Neural cell (in vitro differentiated cells): ENCODE data around the gene GOLGA8N.
"Not testable (repeated sequence)": the region's sequence is repeated elsewhere in the genome, so short reads cannot be mapped to it uniquely, and the experiment has no call there.

Experiments used
- EP300 ChIP-seq: fragments of 450-650 bp; conservative IDR thresholded peaks from 2 replicates; pipeline ENCODE4 v1.6.1; 2014; ENCODE audit warnings: antibody characterized with exemption, mild to moderate bottlenecking, moderate library complexity; ENCODE audit not compliant: poor library complexity, severe bottlenecking
- EZH2 ChIP-seq: fragments of 200-600, 300-800 bp; shearing (Covaris generic), sonication (generic); IDR thresholded peaks from 2 replicates; pipeline ENCODE4 v1.6.1; 2014; ENCODE audit warnings: antibody characterized with exemption, low read length, borderline replicate concordance, mild to moderate bottlenecking; ENCODE audit not compliant: insufficient read depth, poor library complexity, severe bottlenecking
- MXI1 ChIP-seq: fragments of 450-650 bp; conservative IDR thresholded peaks from 2 replicates; pipeline ENCODE4 v1.6.1; 2014; ENCODE audit warnings: antibody characterized with exemption, mild to moderate bottlenecking; ENCODE audit not compliant: poor library complexity, severe bottlenecking
- POLR2AphosphoS5 ChIP-seq: IDR thresholded peaks from 2 replicates; pipeline ENCODE4 v1.6.1; 2012
- SMC3 ChIP-seq: fragments of 450-650 bp; conservative IDR thresholded peaks from 2 replicates; pipeline ENCODE4 v1.6.1; 2014; ENCODE audit warnings: antibody characterized with exemption, mild to moderate bottlenecking, moderate library complexity; ENCODE audit not compliant: poor library complexity
- TAF1 ChIP-seq: IDR thresholded peaks from 2 replicates; pipeline ENCODE4 v1.6.1; 2012; ENCODE audit warnings: low read depth
- TF ChIP-seq, protein P1 (sequence below): fragments of 450-650 bp; IDR thresholded peaks from 2 replicates; pipeline ENCODE4 v1.5.1; 2014; ENCODE audit warnings: antibody characterized with exemption, mild to moderate bottlenecking, moderate library complexity; ENCODE audit not compliant: poor library complexity, severe bottlenecking

DNA sequence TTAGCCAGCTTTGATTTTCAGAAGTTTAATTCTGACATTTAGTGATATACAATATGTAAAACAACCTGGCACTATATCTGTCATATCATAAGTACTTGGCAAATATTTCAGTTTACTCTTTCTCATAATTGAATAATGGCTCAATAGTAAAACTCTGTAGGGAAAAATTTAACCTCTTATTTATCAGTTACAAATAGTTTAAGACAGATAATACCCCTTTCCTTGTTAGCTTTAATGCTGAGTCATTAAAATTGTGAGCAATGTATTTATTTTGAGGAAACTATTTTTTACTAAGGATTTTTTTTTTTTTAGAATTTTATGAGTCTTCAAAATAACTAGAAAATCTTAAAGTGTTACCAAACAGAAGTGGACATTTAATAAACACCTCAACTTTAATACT lies 38.7 kb upstream of the GOLGA8N start:
- not testable (repeated sequence) for TF ChIP-seq EZH2, EP300, POLR2AphosphoS5, SMC3, MXI1, TAF1
- TF ChIP-seq, protein P1, sequence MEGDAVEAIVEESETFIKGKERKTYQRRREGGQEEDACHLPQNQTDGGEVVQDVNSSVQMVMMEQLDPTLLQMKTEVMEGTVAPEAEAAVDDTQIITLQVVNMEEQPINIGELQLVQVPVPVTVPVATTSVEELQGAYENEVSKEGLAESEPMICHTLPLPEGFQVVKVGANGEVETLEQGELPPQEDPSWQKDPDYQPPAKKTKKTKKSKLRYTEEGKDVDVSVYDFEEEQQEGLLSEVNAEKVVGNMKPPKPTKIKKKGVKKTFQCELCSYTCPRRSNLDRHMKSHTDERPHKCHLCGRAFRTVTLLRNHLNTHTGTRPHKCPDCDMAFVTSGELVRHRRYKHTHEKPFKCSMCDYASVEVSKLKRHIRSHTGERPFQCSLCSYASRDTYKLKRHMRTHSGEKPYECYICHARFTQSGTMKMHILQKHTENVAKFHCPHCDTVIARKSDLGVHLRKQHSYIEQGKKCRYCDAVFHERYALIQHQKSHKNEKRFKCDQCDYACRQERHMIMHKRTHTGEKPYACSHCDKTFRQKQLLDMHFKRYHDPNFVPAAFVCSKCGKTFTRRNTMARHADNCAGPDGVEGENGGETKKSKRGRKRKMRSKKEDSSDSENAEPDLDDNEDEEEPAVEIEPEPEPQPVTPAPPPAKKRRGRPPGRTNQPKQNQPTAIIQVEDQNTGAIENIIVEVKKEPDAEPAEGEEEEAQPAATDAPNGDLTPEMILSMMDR, result not testable (repeated sequence)
